ENCODE measurements around the gene NUCB1.

NUCB1 gene

GRCh38 chr19:48943081-48943480 lies 43.0 kb downstream of the NUCB1 start:
- TF ChIP-seq, protein P1, sequence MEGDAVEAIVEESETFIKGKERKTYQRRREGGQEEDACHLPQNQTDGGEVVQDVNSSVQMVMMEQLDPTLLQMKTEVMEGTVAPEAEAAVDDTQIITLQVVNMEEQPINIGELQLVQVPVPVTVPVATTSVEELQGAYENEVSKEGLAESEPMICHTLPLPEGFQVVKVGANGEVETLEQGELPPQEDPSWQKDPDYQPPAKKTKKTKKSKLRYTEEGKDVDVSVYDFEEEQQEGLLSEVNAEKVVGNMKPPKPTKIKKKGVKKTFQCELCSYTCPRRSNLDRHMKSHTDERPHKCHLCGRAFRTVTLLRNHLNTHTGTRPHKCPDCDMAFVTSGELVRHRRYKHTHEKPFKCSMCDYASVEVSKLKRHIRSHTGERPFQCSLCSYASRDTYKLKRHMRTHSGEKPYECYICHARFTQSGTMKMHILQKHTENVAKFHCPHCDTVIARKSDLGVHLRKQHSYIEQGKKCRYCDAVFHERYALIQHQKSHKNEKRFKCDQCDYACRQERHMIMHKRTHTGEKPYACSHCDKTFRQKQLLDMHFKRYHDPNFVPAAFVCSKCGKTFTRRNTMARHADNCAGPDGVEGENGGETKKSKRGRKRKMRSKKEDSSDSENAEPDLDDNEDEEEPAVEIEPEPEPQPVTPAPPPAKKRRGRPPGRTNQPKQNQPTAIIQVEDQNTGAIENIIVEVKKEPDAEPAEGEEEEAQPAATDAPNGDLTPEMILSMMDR (conservative IDR thresholded peaks at IDR 0.05; ENCODE audit: control insufficient read depth, insufficient read depth, low read depth, low read length), result no peak
- no peak overlapping the region for H3K4me3 ChIP-seq (ENCODE audit: control insufficient read depth, low read depth, low read length)
- no peak for DNase-seq (ENCODE audit: low read depth)

- H3K4me3 ChIP-seq (ENCODE audit: control insufficient read depth, low read depth, low read length), result no peak overlapping the region
- DNase-seq (ENCODE audit: low read depth), result no peak
- TF ChIP-seq, protein P1 (conservative IDR thresholded peaks at IDR 0.05; ENCODE audit: control insufficient read depth, insufficient read depth, low read depth, low read length), result no peak
Measured at GRCh38 chr19:48945415-48945814, 45.3 kb downstream of the NUCB1 start.

GRCh38 chr19:48945817-48946216 lies 45.7 kb downstream of the NUCB1 start:
- TF ChIP-seq, protein P1 (conservative IDR thresholded peaks at IDR 0.05; ENCODE audit: control insufficient read depth, insufficient read depth, low read depth, low read length), result no peak
- DNase-seq (ENCODE audit: low read depth), result no peak
- no peak overlapping the region for H3K4me3 ChIP-seq (ENCODE audit: control insufficient read depth, low read depth, low read length)

- TF ChIP-seq, protein P1 (conservative IDR thresholded peaks at IDR 0.05; ENCODE audit: control insufficient read depth, insufficient read depth, low read depth, low read length), result no peak
- no peak for DNase-seq (ENCODE audit: low read depth)
- H3K4me3 ChIP-seq (ENCODE audit: control insufficient read depth, low read depth, low read length), result no peak overlapping the region
Measured at GRCh38 chr19:48946463-48947257, 46.5 kb downstream of the NUCB1 start.

DNA sequence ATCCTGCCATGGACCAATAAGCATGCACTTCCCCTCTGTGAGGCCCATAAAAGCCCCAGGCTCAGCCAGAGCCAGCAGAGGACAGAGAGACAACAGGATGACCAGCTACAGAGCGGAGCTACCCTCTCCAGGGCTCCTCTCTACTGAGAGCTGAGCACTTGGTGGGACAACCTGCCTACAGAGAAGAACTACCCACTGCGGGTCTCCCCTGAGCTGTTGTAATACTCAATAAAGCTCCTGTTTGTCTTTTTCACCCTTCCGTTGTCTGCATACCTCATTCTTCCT lies 47.1 kb downstream of the NUCB1 start:
- TF ChIP-seq, protein P1 (conservative IDR thresholded peaks at IDR 0.05; ENCODE audit: control insufficient read depth, insufficient read depth, low read depth, low read length), result no peak
- DNase-seq (ENCODE audit: low read depth), result no peak
- no peak overlapping the region for H3K4me3 ChIP-seq (ENCODE audit: control insufficient read depth, low read depth, low read length)

- no peak overlapping the region for H3K4me3 ChIP-seq (ENCODE audit: control insufficient read depth, low read depth, low read length)
- TF ChIP-seq, protein P1 (conservative IDR thresholded peaks at IDR 0.05; ENCODE audit: control insufficient read depth, insufficient read depth, low read depth, low read length), result no peak
- no peak for DNase-seq (ENCODE audit: low read depth)
Measured at GRCh38 chr19:48950159-48950558, 50.0 kb downstream of the NUCB1 start.
